Measurements from ENCODE around the gene IL27RA. TPM values are rescaled to one million over a fixed set of nuclear protein-coding genes. Genes with fewer than 3 reads are reported as not detected.

Gene IL27RA
- total and polyA plus RNA-seq, 2 donors (not counting 3 experiments of a cell fraction or from before 2014, with no cell fraction given): 1.6 to 4.5 TPM

- Histone ChIP-seq H3K4me1 (ENCODE audit: control insufficient read depth, extremely low read depth, insufficient read depth, low read length) (no peaks in the 10 kb centered on the region), H3K36me3 (ENCODE audit: control insufficient read depth in 2 of 2, extremely low read depth in 1 of 2, insufficient read depth in 2 of 2, low read length in 2 of 2) (no peaks in the 10 kb centered on the region), H3K27me3 (ENCODE audit: control insufficient read depth in 2 of 2, insufficient read depth in 2 of 2, low read length in 2 of 2) (peaks cover 7 to 8% of the 10 kb centered on the region in 2 experiments), H2AFZ (ENCODE audit: low read depth, low read length) (no peak overlapping the region), H3K9ac (replicated peaks; ENCODE audit: extremely low read depth, insufficient read depth, low read length) (no peak overlapping the region), H3K9me1 (replicated peaks; ENCODE audit: control insufficient read depth, extremely low read depth, insufficient read depth, low read length) (no peaks in the 10 kb centered on the region), H4K20me1 (replicated peaks; ENCODE audit: control insufficient read depth, extremely low read depth, insufficient read depth, low read length) (no peaks in the 10 kb centered on the region), H3K9me3 (replicated peaks; ENCODE audit: control insufficient read depth, insufficient read depth, low read length) (no peaks in the 10 kb centered on the region), H3K27ac (ENCODE audit: insufficient read depth, low read depth, low read length) (no peak overlapping the region), H3K4me2 (ENCODE audit: insufficient read depth, low read length) (no peak overlapping the region), H3K4me3 (replicated peaks in 1 of 3; ENCODE audit: insufficient read depth in 1 of 3, low read depth in 1 of 3, low read length in 3 of 3) (no peak overlapping the region), H3K79me2 (ENCODE audit: control insufficient read depth, insufficient read depth, low read length) (no peaks in the 10 kb centered on the region)
- intact Hi-C loops (cut with micrococcal nuclease) (loop anchor here (5.0 kb wide), 1 partner anchor 174 kb away; no protein-coding TSS in a partner anchor), dilution Hi-C loops (cut with MboI; ENCODE audit: extremely low pct_ligation_motif_present, low sequenced_read_pairs) (no loop called here)
- TF ChIP-seq JUN (IDR thresholded peaks at IDR 0.05; ENCODE audit: borderline replicate concordance, insufficient read depth, insufficient read length, low read depth) (no peak), POLR2AphosphoS5 (IDR thresholded peaks at IDR 0.05; ENCODE audit: insufficient read depth, low read depth, low read length) (no peak), GATA2 (IDR thresholded peaks at IDR 0.05; ENCODE audit: insufficient read depth, insufficient read length, low read depth, low read length) (no peak), FOS (IDR thresholded peaks at IDR 0.05; ENCODE audit: borderline replicate concordance, insufficient read depth, low read length) (no peak), MYC (IDR thresholded peaks at IDR 0.05; ENCODE audit: low read depth, low read length) (no peak), EZH2 (IDR thresholded peaks at IDR 0.05; ENCODE audit: borderline replicate concordance, low read depth, low read length, severe bottlenecking) (no peak), POLR2A (IDR thresholded peaks at IDR 0.05; ENCODE audit: low read depth, low read length) (no peak)
- TF ChIP-seq, protein P1, sequence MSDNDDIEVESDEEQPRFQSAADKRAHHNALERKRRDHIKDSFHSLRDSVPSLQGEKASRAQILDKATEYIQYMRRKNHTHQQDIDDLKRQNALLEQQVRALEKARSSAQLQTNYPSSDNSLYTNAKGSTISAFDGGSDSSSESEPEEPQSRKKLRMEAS (IDR thresholded peaks at IDR 0.05; ENCODE audit: insufficient read depth, insufficient read length): no peak
- TF ChIP-seq, protein P2, sequence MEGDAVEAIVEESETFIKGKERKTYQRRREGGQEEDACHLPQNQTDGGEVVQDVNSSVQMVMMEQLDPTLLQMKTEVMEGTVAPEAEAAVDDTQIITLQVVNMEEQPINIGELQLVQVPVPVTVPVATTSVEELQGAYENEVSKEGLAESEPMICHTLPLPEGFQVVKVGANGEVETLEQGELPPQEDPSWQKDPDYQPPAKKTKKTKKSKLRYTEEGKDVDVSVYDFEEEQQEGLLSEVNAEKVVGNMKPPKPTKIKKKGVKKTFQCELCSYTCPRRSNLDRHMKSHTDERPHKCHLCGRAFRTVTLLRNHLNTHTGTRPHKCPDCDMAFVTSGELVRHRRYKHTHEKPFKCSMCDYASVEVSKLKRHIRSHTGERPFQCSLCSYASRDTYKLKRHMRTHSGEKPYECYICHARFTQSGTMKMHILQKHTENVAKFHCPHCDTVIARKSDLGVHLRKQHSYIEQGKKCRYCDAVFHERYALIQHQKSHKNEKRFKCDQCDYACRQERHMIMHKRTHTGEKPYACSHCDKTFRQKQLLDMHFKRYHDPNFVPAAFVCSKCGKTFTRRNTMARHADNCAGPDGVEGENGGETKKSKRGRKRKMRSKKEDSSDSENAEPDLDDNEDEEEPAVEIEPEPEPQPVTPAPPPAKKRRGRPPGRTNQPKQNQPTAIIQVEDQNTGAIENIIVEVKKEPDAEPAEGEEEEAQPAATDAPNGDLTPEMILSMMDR (IDR thresholded peaks at IDR 0.05; ENCODE audit: extremely low read depth in 1 of 2, insufficient read depth in 1 of 2, low read depth in 1 of 2, low read length in 2 of 2): no peak
- ChIA-PET CTCF (interaction anchor here (0.9 to 4.6 kb wide), 4 partner anchors 12 to 178 kb away, joined by 3 to 24 read pairs (median 4); partner anchors contain the start of genes MISP3 and NANOS3), POLR2A (interaction anchor here (0.6 kb wide), 1 partner anchor 155 kb away, joined by 3 read pairs; no protein-coding TSS in a partner anchor)
- BruUV-seq (replicated peaks): no TSS peak
- FAIRE-seq (no peak), DNase-seq (ENCODE audit: low read depth, low spot score) (no peak)
These were observed 24.6 kb downstream of the IL27RA start for GRCh38 chr19:14056069-14056666.

Measured in endothelial cell of umbilical vein (primary cell).